Gastroesophageal sphincter (tissue), 2 donors: Measurements from ENCODE around the gene CLDN3.

Experiments used
- POLR2A ChIP-seq, 2 donors: fragments of 450-650 bp; IDR thresholded peaks; one replicate each; pipeline ENCODE4 v1.6.1; 2017; ENCODE audit warnings: antibody characterized with exemption in 2 of 2, mild to moderate bottlenecking in 2 of 2, moderate library complexity in 1 of 2
- POLR2AphosphoS5 ChIP-seq: sonication (generic); formaldehyde crosslinking; IDR thresholded peaks from one replicate; pipeline ENCODE4 v1.6.1; 2017; ENCODE audit warnings: antibody characterized with exemption

DNA sequence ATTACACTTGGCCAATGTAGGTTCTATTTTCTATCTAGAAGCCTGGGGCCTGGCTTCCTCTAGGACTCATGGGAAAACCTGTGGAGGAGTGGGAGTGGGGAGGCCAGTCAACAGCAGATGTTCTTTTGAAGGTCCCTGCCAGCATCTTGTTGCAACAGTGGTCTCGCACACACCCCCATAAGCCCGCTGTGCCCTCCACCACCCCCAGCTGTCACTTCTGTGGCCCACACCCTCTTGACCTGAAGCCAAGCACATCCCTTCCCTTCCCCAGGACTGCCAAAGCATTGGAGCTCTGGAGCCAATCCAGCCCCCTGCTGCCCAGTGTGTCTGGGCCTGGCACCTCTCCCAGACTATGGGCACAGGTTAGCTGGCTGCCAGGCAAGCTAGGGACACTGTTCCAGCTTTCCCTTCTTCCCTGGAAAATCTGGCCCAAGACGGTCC, 48.7 kb downstream of the CLDN3 start:
- TF ChIP-seq POLR2A (IDR thresholded peaks at IDR 0.05) (no peak), POLR2AphosphoS5 (peak; percentile 59)
